Measurements from ENCODE around the gene JPH4.

DNA sequence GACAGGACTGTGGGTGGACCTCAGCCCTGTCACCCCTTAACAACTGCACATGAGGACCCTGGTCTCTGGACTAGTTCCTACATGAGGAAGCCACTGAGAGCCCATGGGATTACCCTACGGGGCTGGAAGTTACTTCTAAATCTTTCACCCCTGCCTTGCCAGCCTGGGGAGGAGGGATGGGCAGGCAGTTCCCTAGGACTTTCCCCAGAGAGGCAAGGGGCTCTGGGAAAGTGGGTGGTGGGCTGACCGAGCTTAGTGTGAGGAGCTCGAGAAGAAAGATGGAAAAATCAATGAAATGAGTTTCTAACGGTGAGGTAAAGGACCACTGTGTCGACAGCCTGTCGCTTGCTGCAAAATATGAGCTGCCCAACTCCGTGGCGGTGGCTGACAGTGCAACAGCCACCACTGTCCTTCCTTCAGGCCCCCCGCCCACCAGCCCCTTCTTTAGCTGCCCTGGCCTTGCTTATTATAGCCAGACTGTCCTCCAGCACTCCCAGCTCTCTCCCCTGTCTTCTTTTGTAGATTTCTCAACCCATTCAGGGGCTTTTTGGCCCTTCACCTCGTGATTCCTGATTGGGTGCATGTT lies 32.0 kb downstream of the JPH4 start:
- TF ChIP-seq POLR2A (IDR thresholded peaks at IDR 0.05) = no peak
- TF ChIP-seq, protein P1, sequence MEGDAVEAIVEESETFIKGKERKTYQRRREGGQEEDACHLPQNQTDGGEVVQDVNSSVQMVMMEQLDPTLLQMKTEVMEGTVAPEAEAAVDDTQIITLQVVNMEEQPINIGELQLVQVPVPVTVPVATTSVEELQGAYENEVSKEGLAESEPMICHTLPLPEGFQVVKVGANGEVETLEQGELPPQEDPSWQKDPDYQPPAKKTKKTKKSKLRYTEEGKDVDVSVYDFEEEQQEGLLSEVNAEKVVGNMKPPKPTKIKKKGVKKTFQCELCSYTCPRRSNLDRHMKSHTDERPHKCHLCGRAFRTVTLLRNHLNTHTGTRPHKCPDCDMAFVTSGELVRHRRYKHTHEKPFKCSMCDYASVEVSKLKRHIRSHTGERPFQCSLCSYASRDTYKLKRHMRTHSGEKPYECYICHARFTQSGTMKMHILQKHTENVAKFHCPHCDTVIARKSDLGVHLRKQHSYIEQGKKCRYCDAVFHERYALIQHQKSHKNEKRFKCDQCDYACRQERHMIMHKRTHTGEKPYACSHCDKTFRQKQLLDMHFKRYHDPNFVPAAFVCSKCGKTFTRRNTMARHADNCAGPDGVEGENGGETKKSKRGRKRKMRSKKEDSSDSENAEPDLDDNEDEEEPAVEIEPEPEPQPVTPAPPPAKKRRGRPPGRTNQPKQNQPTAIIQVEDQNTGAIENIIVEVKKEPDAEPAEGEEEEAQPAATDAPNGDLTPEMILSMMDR (IDR thresholded peaks at IDR 0.05) = no peak
